Measurements from ENCODE around the gene CDHR1.

The CDHR1 gene

DNA sequence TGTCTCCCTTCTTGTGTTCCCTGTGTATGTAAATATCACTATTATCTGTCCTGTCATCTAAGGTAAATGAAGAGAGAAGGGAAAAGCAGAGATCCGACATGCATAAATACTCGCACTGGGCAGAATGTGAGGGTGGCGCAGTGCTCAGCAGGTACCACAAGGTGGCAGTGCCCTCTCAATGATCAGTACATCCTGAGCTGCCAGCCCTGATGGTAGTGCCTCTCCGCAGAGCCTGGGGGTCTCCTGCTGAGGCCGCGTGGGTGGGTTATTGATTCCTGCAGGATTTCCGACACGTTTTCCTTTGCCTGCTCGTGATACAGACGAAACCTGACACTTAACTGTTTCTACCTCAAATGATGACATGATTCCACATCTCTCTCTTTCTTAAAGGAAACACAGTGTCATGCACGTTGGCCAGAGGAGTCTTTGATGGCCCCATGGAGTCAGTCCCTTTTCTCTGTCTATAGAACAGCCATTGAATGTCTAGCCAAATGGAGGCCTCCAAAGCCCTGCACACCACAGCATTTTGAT lies 70.3 kb downstream of the CDHR1 start:
- DNase-seq (ENCODE audit: low read depth) = peak; percentile 31

DNA sequence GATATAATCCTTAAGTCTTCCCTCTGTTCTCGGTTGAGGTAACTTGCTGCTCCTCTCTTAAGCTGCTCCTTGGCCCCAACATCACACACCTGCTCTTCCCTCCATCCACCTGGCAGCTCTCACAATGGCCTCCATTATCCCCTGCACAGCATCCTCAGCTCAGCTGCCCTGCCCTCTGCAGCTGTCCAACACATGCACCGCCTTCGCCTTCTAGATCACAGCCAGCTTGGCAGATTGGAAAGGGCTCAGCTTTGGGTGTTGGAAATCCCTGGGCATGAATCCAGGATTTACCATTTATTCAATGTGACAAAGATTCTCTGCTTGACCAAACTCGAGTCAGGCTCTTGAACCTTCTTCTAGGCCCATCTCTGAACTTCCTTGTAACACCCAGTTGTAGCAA lies 71.1 kb downstream of the CDHR1 start:
- DNase-seq (ENCODE audit: low read depth) = no peak

- DNase-seq (ENCODE audit: low read depth) = peak; percentile 24
Measured at GRCh38 chr10:84267503-84268126, 73.3 kb downstream of the CDHR1 start.

DNA sequence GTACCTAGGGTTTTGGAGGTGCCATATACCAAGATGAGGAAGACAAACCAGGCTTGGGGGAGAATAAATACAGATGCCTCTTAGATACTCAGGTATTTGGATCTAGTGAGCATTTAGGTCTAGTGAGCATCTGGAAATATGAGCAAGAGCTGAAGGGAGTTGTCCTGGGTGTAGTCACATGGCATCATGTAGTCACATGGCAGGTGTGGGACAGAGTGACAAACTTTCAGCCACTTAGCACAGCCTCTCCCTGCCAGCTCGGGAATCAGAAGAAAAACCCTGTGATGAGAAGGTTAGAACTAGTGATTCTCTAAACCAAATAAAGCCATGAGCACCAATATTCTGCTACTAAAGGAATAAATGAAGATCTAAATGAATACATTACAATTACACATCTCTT lies 74.8 kb downstream of the CDHR1 start:
- DNase-seq (ENCODE audit: low read depth) = no peak

Data from HS-27A (cell line).